HG03159 (cell line): ENCODE data around the gene DENND5B.
"Not testable (repeated sequence)": the region's sequence is repeated elsewhere in the genome, so short reads cannot be mapped to it uniquely, and the experiment has no call there.

Experiments
- ATAC-seq: cut with Tn5 transposase; IDR thresholded peaks from one replicate; pipeline ENCODE4 v1.9.1; 2021; ENCODE audit warnings: mild to moderate bottlenecking, moderate library complexity; ENCODE audit not compliant: unreplicated experiment

The DENND5B gene

DNA sequence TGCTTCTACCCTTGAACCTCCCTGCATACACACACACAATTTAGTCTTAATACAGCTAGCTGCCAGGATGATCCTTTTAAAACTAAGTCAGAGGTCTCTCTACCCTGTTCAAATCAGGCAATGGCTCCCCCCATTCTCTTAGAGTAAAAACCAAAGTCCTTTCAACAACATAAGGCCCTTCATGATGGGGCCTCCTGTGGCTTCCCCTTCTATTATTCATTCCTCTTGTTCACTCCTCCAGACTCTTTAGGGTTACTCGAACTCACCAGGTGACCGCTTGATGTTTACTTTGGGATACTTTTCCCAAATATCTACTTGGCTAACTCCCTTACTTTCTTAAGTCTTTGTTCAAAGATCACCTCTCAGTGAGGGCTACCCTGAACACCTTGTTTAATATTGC is 30.4 kb downstream of the DENND5B start:
- no peak for ATAC-seq

DNA sequence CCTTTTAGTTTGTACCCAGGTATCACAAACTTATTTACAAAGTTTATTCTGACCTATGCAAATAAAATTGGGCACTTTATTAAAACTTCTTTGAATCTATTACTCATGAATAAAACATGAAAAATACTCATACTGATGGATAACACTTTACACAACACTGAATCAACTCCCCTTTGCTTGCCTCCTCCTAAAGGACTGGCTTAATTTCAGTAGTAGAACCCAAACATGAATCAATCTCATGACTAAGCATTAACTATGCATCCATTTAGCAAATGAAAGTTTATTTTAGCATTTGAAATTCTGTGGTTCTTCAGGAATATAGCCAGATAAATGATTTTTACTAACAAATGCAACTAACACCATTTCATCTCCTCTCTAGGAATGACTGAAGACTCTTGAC is 32.4 kb downstream of the DENND5B start:
- ATAC-seq, result no peak

- ATAC-seq, result no peak
Measured at GRCh38 chr12:31557707-31558106, 33.2 kb downstream of the DENND5B start.

- ATAC-seq, result not testable (repeated sequence)
Measured at GRCh38 chr12:31555466-31555865, 35.5 kb downstream of the DENND5B start.

GRCh38 chr12:31550590-31550989 is 40.3 kb downstream of the DENND5B start:
- not testable (repeated sequence) for ATAC-seq

DNA sequence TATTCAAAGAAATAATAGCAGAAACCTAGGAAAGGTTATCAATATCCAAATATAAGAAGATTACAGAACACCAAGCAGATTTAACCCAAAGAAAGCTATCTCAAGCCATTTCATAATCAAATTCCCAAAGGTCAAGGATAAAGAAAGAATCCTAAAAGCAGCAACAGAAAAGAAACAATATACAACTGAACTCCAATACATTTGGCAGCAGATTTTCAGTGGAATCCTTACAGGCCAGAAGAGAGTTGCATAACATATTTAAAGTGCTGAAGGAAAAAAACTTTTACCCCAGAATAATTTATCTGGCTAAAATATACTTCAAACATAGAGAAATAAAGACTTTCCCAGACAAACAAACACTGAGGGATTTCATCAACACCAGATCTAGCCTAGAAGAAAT is 54.3 kb downstream of the DENND5B start:
- no peak for ATAC-seq

- no peak for ATAC-seq
Measured at GRCh38 chr12:31533470-31533869, 57.5 kb downstream of the DENND5B start.

- no peak for ATAC-seq
Measured at GRCh38 chr12:31531893-31532292, 59.0 kb downstream of the DENND5B start.

DNA sequence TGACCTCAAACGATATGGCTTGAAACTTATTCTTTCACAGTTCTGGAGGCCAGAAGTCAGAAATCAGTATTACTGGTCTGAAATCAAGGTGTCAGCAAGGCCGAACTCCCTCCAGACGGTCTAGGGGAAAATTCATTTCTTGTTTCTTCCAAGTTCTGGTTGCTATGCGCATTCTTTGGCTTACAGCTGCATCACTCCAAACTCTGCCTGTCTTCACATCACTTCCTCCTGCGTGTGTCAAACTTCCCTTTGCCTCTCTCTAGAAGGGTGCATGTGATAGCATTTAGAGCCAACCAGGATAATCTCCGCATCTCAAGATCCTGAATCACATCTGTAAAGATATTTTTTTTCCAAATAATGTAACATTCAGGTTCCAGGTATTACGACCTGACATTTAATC is 62.8 kb downstream of the DENND5B start:
- ATAC-seq, result no peak

GRCh38 chr12:31527083-31527482 is 63.9 kb downstream of the DENND5B start:
- no peak for ATAC-seq

- no peak for ATAC-seq
Measured at GRCh38 chr12:31526158-31526546, 64.8 kb downstream of the DENND5B start.

- ATAC-seq, result no peak
Measured at GRCh38 chr12:31525496-31526157, 65.3 kb downstream of the DENND5B start.

DNA sequence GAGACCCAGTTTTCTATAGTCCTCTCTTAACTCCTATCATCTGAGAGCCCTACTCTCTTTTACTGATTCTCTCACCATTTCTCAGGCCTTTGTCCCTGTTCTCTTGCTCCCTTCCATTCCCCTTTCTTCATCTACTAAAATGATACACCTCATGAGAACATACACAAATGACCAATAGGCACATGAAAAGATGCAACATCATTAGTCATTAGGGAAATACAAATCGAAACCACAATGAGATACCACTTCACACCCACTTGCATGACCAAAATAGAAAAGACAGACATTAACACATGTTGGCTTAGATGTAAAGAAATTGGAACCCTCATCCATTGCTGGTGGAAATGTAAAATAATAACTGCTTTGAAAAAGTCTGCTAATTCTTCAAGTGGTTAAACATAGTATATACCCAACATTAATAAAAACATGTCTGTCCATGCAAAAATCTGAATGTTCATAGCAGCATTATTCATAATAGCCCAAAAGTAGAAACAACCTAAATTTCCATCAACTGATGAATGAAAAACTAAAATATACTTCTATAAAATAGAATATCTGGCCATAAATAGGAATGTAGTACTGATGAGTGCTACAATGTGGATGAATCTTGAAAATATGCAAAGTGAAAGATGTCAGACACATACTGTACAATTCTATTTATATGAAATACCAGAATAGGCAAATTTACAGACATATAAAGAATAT is 66.0 kb downstream of the DENND5B start:
- peak; percentile 84 for ATAC-seq

- ATAC-seq, result no peak
Measured at GRCh38 chr12:31523306-31523705, 67.6 kb downstream of the DENND5B start.

GRCh38 chr12:31522607-31523006 is 68.3 kb downstream of the DENND5B start:
- ATAC-seq, result no peak

GRCh38 chr12:31521964-31522363 is 69.0 kb downstream of the DENND5B start:
- ATAC-seq, result no peak

GRCh38 chr12:31519511-31519910 is 71.4 kb downstream of the DENND5B start:
- no peak for ATAC-seq

- ATAC-seq, result no peak
Measured at GRCh38 chr12:31518680-31519227, 72.2 kb downstream of the DENND5B start.

- ATAC-seq, result no peak
Measured at GRCh38 chr12:31517994-31518393, 72.9 kb downstream of the DENND5B start.

DNA sequence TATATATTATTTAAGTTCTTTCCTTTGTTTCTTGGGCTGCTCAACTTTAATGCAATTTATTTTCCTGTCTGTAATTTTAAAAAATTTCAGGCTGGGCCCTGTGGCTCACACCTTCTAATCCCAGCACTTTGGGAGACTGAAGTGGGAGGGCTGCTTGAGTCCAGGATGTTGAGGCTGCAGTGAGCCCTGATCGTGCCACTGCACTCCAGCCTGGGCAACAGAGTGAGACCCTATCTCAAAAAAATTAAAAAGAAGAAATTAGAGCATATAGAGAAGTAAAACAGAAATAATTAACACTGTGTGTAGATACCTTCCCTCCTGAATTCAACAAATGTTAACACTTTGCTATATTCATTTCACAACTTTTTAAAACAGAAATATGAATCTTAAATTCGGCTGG is 74.2 kb downstream of the DENND5B start:
- no peak for ATAC-seq

DNA sequence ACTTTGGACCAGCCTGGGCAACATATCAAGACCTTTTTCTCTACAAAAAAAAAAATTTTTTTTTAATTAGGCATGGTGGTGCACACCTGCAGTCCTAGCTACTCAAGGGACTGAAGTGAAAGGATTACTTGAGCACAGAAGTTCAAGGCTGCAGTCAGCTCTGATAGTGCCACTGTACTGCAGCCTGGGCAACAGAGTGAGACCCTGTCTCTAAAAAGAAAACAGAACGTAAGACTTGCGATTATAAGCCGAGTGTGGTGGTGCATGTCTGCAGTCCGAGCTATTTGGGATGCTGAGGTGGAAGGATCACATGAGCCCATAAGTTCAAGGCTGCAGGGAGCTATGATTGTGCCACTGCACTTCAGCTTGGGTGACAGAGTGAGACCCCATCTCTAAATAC is 76.0 kb downstream of the DENND5B start:
- ATAC-seq, result no peak

DNA sequence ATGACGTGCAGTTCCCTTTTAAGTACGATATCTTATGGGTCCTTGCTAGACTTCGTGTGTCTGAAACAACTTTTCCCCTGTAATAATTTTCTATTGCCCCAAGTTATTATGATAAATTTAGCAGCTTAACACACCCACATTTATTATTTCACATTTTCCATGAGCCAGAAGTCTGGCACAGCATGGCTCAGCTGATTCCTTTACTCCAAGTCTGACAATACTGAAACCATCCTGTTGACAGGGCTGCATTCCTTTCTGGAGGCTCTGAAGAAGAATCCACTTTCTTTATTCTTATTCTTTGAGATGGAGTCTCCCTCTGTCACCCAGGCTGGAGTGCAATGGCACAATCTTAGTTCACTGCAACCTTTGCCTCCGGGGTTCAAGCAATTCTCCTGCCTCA is 80.9 kb downstream of the DENND5B start:
- ATAC-seq, result no peak
